ENCODE data around the gene LOXL3. TPM values are rescaled to one million over a fixed set of nuclear protein-coding genes. Genes with fewer than 3 reads are reported as not detected.

LOXL3 gene
- total RNA-seq, 2 experiments from 2014 or later = 0.21 to 0.98 TPM

DNA sequence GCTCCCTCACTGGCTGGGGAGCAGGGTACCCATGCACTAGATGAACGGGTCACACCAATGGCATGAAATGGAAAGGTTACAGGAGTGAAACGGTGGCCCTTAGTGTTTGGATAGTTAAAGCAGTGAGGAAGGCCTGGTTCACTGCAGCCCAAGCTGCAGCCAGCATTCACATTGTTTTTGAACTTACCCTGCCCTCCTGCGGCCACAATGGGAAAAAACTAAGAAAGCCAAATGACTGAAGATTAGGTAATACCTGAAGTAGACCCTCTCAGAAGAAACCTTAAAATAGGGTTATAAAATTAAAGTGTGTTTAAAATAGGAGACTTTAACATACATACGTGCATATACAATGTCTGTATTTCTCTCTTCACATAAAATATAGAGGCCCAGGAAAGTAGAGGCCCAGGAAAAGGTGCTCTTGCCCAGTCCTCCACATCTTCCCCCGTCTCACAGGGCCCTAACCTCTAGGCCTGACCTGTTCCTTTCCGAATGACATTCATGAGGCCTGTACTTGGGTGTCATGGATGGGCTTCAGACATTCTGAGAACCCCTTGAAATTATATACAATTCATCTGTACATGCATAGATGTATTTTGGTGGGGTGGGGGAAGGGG lies 34.0 kb upstream of the LOXL3 start:
- ChIA-PET POLR2A (interaction anchor here (0.6 to 3.0 kb wide), 9 partner anchors 10 to 406 kb away, joined by 3 to 15 read pairs (median 3); partner anchors contain the start of genes CCDC142 and TTC31), CTCF (ENCODE audit: unreplicated experiment) (interaction anchor here (0.7 to 1.1 kb wide), 4 partner anchors 12 to 338 kb away, joined by 3 to 4 read pairs (median 3); no protein-coding TSS in a partner anchor)
- Histone ChIP-seq H3K79me2 (ENCODE audit: insufficient read depth, low read depth, low read length) (no peaks in the 10 kb centered on the region), H3K9me2 (ENCODE audit: insufficient read depth, low read length) (no peaks in the 10 kb centered on the region), H3K27ac (ENCODE audit: low read depth, low read length, poor library complexity, severe bottlenecking) (no peak overlapping the region), H3K36me3 (ENCODE audit: insufficient read depth, low read length) (no peaks in the 10 kb centered on the region), H3K9me3 (ENCODE audit: low read length) (no peaks in the 10 kb centered on the region), H2AFZ (ENCODE audit: low read length) (peak overlapping the region; percentile 73), H4K20me1 (ENCODE audit: insufficient read depth, low read length) (no peaks in the 10 kb centered on the region), H3K4me2 (ENCODE audit: low read length) (no peak overlapping the region), H3K4me1 (ENCODE audit: insufficient read depth, low read length, poor library complexity, severe bottlenecking) (peaks cover 6% of the 10 kb centered on the region), H3K4me3 (ENCODE audit: low read depth, low read length, poor library complexity, severe bottlenecking) (no peak overlapping the region)
- intact Hi-C loops (cut with micrococcal nuclease; ENCODE audit: unreplicated experiment) = loop anchor here (1.0 to 5.0 kb wide), 5 partner anchors 40 to 340 kb away; partner anchors contain the start of genes PCGF1 and TTC31
- DNase-seq (ENCODE audit: low spot score) = peak; percentile 73
- TF ChIP-seq EZH2phosphoT487 (IDR thresholded peaks at IDR 0.05; ENCODE audit: borderline replicate concordance, low read depth, low read length) = no peak
- TF ChIP-seq, protein P1, sequence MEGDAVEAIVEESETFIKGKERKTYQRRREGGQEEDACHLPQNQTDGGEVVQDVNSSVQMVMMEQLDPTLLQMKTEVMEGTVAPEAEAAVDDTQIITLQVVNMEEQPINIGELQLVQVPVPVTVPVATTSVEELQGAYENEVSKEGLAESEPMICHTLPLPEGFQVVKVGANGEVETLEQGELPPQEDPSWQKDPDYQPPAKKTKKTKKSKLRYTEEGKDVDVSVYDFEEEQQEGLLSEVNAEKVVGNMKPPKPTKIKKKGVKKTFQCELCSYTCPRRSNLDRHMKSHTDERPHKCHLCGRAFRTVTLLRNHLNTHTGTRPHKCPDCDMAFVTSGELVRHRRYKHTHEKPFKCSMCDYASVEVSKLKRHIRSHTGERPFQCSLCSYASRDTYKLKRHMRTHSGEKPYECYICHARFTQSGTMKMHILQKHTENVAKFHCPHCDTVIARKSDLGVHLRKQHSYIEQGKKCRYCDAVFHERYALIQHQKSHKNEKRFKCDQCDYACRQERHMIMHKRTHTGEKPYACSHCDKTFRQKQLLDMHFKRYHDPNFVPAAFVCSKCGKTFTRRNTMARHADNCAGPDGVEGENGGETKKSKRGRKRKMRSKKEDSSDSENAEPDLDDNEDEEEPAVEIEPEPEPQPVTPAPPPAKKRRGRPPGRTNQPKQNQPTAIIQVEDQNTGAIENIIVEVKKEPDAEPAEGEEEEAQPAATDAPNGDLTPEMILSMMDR (conservative IDR thresholded peaks at IDR 0.05; ENCODE audit: low read length) = peak; percentile 92
- BruUV-seq (replicated peaks) = no TSS peak

DNA sequence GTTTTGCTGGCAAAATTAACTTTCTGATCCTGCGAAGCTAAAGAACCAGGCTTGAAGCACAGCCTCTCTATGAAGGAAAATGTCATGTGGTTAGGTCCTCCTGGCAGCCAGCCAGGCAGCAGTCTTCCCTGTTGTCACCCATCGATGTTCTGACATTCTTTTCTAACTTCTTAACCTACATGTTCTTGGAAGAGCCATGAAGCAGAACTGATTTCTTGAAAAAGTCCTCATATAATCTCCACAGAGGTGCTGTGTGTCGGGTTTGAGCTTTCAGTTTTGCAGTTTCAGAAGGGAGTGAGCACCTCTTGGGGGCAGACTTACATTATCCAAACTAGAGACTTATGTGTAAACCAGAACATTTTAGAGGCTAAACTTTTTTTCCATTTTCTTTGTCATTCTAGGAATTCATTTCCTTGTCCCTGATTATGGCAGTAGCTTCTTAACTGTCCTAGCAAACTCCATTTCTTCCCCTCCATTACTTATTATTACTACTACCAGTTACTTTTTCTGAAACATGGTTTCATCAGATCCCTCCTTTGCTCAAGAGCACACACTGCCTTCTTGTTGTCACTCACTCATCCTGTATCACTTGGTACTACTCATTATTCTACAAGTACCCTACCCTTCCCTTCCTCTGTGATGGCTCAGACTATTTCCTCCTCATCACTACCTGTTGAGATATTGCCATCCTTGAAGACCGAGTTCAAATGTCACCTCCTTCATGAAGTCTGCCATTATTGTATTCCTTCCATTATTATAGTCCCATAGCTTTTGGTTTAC lies 31.9 kb upstream of the LOXL3 start:
- Histone ChIP-seq H3K4me2 (ENCODE audit: low read length) (peak overlapping the region; percentile 46; the same call in 1 of the 2 replicates), H2AFZ (ENCODE audit: low read length) (peak overlapping the region; percentile 79)
- BruUV-seq (replicated peaks) = no TSS peak

More for the DNA sequence above, 31.9 kb upstream of the LOXL3 start:
- ChIA-PET CTCF (ENCODE audit: unreplicated experiment) (interaction anchor here (0.6 to 1.3 kb wide), 4 partner anchors 15 to 79 kb away, joined by 3 to 4 read pairs (median 3); no protein-coding TSS in a partner anchor), POLR2A (interaction anchor here (0.6 to 3.0 kb wide), 15 partner anchors 8 to 1355 kb away, joined by 3 to 15 read pairs (median 4); partner anchors contain the start of genes CCDC142, PCGF1 and TTC31)
- no peaks in the 10 kb centered on the region for H4K20me1 ChIP-seq (ENCODE audit: insufficient read depth, low read length)
- DNase-seq (ENCODE audit: low spot score) = peak; percentile 22
- intact Hi-C loops (cut with micrococcal nuclease; ENCODE audit: unreplicated experiment) = loop anchor here (5.0 kb wide), 2 partner anchors 38 to 338 kb away; no protein-coding TSS in a partner anchor
- H3K4me3 ChIP-seq (ENCODE audit: low read depth, low read length, poor library complexity, severe bottlenecking) = no peak overlapping the region
- no peak overlapping the region for H3K27ac ChIP-seq (ENCODE audit: low read depth, low read length, poor library complexity, severe bottlenecking)
- no peaks in the 10 kb centered on the region for H3K79me2 ChIP-seq (ENCODE audit: insufficient read depth, low read depth, low read length)
- H3K9me2 ChIP-seq (ENCODE audit: insufficient read depth, low read length) = no peaks in the 10 kb centered on the region
- H3K36me3 ChIP-seq (ENCODE audit: insufficient read depth, low read length) = no peaks in the 10 kb centered on the region
- H3K4me1 ChIP-seq (ENCODE audit: insufficient read depth, low read length, poor library complexity, severe bottlenecking) = peaks cover 6% of the 10 kb centered on the region
- TF ChIP-seq EZH2phosphoT487 (IDR thresholded peaks at IDR 0.05; ENCODE audit: borderline replicate concordance, low read depth, low read length) = no peak
- TF ChIP-seq, protein P1 (conservative IDR thresholded peaks at IDR 0.05; ENCODE audit: low read length) = peak; percentile 56
- no peaks in the 10 kb centered on the region for H3K9me3 ChIP-seq (ENCODE audit: low read length)
